Lower lobe of right lung (tissue), 2 donors: ENCODE data around the gene PPIL1. TPM values are rescaled to one million over a fixed set of nuclear protein-coding genes. Genes with fewer than 3 reads are reported as not detected.
A peak's percentile ranks its signal among the peaks of the same experiment; 100 is the strongest.

Experiments
- ATAC-seq, 2 donors: fragments of 200-7000 bp; cut with Tn5 transposase; one replicate each; pipeline ENCODE4 v1.9.1; 2020 to 2022; ENCODE audit warnings: mild to moderate bottlenecking in 2 of 2, moderate library complexity in 2 of 2
- DNase-seq: peaks from one replicate; pipeline ENCODE4 v3.0.0-alpha.2; 2020
- H3K27ac ChIP-seq: fragments of 200-600 bp; one replicate; pipeline ENCODE4 v1.8.0; 2022
- H3K27me3 ChIP-seq: fragments of 200-600 bp; one replicate; pipeline ENCODE4 v1.8.0; 2022; ENCODE audit warnings: low read depth
- H3K36me3 ChIP-seq: fragments of 200-600 bp; one replicate; pipeline ENCODE4 v1.8.0; 2022; ENCODE audit warnings: mild to moderate bottlenecking
- H3K4me1 ChIP-seq: fragments of 200-600 bp; one replicate; pipeline ENCODE4 v1.8.0; 2022
- H3K4me3 ChIP-seq: fragments of 200-600 bp; one replicate; pipeline ENCODE4 v1.8.0; 2022; ENCODE audit warnings: mild to moderate bottlenecking
- H3K9me3 ChIP-seq: fragments of 200-600 bp; one replicate; pipeline ENCODE4 v1.8.0; 2022
- CTCF ChIP-seq: fragments of 200-600 bp; IDR thresholded peaks from one replicate; pipeline ENCODE4 v1.8.0; 2022; ENCODE audit warnings: antibody characterized with exemption, mild to moderate bottlenecking
- intact Hi-C: fragments of 100-400 bp; cut with DNase I; formaldehyde crosslinking; loops from one replicate; pipeline ENCODE4 v1.11.0; 2022
- total RNA-seq: library from RNA; stranded (reverse); fragmentation: NEBNext Ultra II Directional; extraction: Animal tissue kit (Norgen Biotek cat#: 25700); gene quantifications from one replicate; pipeline ENCODE4 v1.2.1, GENCODE V29; 2021
- donor health status: DM: no; HTN: yes; CAD: no; lungs with severe emphysema.

Gene PPIL1
- total RNA-seq, 1 donor from 2014 or later: 14.4 TPM

- Histone ChIP-seq H3K27me3 (no peaks in the 10 kb centered on the region), H3K4me3 (no peak overlapping the region), H3K36me3 (peaks cover 30% of the 10 kb centered on the region), H3K4me1 (peaks cover 2% of the 10 kb centered on the region), H3K27ac (no peak overlapping the region), H3K9me3 (no peaks in the 10 kb centered on the region)
- TF ChIP-seq CTCF: no peak
- ATAC-seq (no peak), DNase-seq (no peak)
- intact Hi-C loops: no loop called here
Measured at GRCh38 chr6:36860126-36860525, 14.5 kb downstream of the PPIL1 start.

- H3K36me3 ChIP-seq: peaks cover 23% of the 10 kb centered on the region
- ATAC-seq: peak; percentile 60 to 67
Measured at GRCh38 chr6:36858407-36858981, 16.1 kb downstream of the PPIL1 start.

GRCh38 chr6:36857325-36857724 is 17.3 kb downstream of the PPIL1 start:
- DNase-seq (no peak), ATAC-seq (no peak)
- Histone ChIP-seq H3K9me3 (no peaks in the 10 kb centered on the region), H3K27me3 (no peaks in the 10 kb centered on the region), H3K4me1 (peaks cover 14% of the 10 kb centered on the region), H3K27ac (no peak overlapping the region), H3K36me3 (peaks cover 19% of the 10 kb centered on the region), H3K4me3 (no peak overlapping the region)
- no peak for TF ChIP-seq CTCF
- intact Hi-C loops: no loop called here

More at GRCh38 chr6:36858407-36858981, 16.1 kb downstream of the PPIL1 start:
- DNase-seq: no peak
- TF ChIP-seq CTCF: no peak
- Histone ChIP-seq H3K4me3 (peak overlapping the region; percentile 18), H3K9me3 (no peaks in the 10 kb centered on the region), H3K27me3 (no peaks in the 10 kb centered on the region), H3K27ac (no peak overlapping the region), H3K4me1 (peaks cover 3% of the 10 kb centered on the region)
- intact Hi-C loops: no loop called here

- Histone ChIP-seq H3K27me3 (no peaks in the 10 kb centered on the region), H3K4me1 (peaks cover 14% of the 10 kb centered on the region), H3K36me3 (peaks cover 19% of the 10 kb centered on the region), H3K27ac (no peak overlapping the region), H3K9me3 (no peaks in the 10 kb centered on the region), H3K4me3 (no peak overlapping the region)
- ATAC-seq (no peak), DNase-seq (no peak)
- intact Hi-C loops: no loop called here
- TF ChIP-seq CTCF: no peak
Measured at GRCh38 chr6:36856277-36856676, 18.3 kb downstream of the PPIL1 start.

- ATAC-seq: no peak
- H3K36me3 ChIP-seq: peaks cover 19% of the 10 kb centered on the region
- H3K4me1 ChIP-seq: peaks cover 14% of the 10 kb centered on the region
- intact Hi-C loops: no loop called here
- H3K27ac ChIP-seq: no peak overlapping the region
- TF ChIP-seq CTCF: no peak
- H3K9me3 ChIP-seq: no peaks in the 10 kb centered on the region
- H3K4me3 ChIP-seq: no peak overlapping the region
- DNase-seq: no peak
- no peaks in the 10 kb centered on the region for H3K27me3 ChIP-seq
Measured at GRCh38 chr6:36855750-36856149, 18.9 kb downstream of the PPIL1 start.
